Smooth muscle cell (in vitro differentiated cells): ENCODE results near the gene CNOT9. TPM values are rescaled to one million over a fixed set of nuclear protein-coding genes. Genes with fewer than 3 reads are reported as not detected.

Experiments
- DNase-seq: peaks from one replicate; lab custom pipeline; 2025; ENCODE audit not compliant: unreplicated experiment; lab: John Stamatoyannopoulos, UW
- H2AFZ ChIP-seq: fragments of 200-600 bp; sonication (generic); 2 replicates; pipeline ENCODE4 v1.6.0; 2016; ENCODE audit warnings: antibody characterized with exemption, low read depth, mild to moderate bottlenecking
- H3F3A ChIP-seq: fragments of 200-600 bp; sonication (generic); 2 replicates; pipeline ENCODE4 v1.6.0; 2017; ENCODE audit warnings: antibody characterized with exemption, low read depth
- H3K27ac ChIP-seq: fragments of 200-600 bp; sonication (generic); 2 replicates; pipeline ENCODE4 v1.5.1; 2016; ENCODE audit warnings: low read depth, mild to moderate bottlenecking
- H3K27me3 ChIP-seq: fragments of 200-600 bp; sonication (generic); 2 replicates; pipeline ENCODE4 v1.6.1; 2016; ENCODE audit warnings: low read depth, mild to moderate bottlenecking
- H3K36me3 ChIP-seq: fragments of 200-600 bp; sonication (generic); 2 replicates; pipeline ENCODE4 v1.5.1; 2016; ENCODE audit warnings: low read depth
- H3K4me1 ChIP-seq: fragments of 200-600 bp; sonication (generic); 2 replicates; pipeline ENCODE4 v1.5.1; 2016; ENCODE audit warnings: low read depth
- H3K4me2 ChIP-seq: fragments of 200-600 bp; sonication (generic); 2 replicates; pipeline ENCODE4 v1.6.0; 2016; ENCODE audit warnings: mild to moderate bottlenecking
- H3K4me3 ChIP-seq: fragments of 200-600 bp; sonication (generic); 2 replicates; pipeline ENCODE4 v1.5.1; 2016; ENCODE audit warnings: mild to moderate bottlenecking
- H3K79me2 ChIP-seq: fragments of 200-600 bp; sonication (generic); 2 replicates; pipeline ENCODE4 v1.6.0; 2016; ENCODE audit warnings: low read depth, mild to moderate bottlenecking
- H3K9ac ChIP-seq: fragments of 200-600 bp; sonication (generic); 2 replicates; pipeline ENCODE4 v1.6.0; 2016; ENCODE audit warnings: low read depth
- H3K9me3 ChIP-seq: fragments of 200-600 bp; sonication (generic); replicated peaks from 2 replicates; pipeline ENCODE4 v1.5.1; 2016; ENCODE audit warnings: low read depth
- H4K20me1 ChIP-seq: fragments of 200-600 bp; sonication (generic); 2 replicates; pipeline ENCODE4 v1.6.0; 2016; ENCODE audit warnings: low read depth
- CTCF ChIP-seq: fragments of 200-600 bp; sonication (generic); IDR thresholded peaks from 2 replicates; pipeline ENCODE4 v1.5.1; 2017; ENCODE audit warnings: borderline replicate concordance, mild to moderate bottlenecking, antibody characterized with exemption; ENCODE audit not compliant: insufficient read depth, poor library complexity, severe bottlenecking
- WGBS: methylation state at CpG from one replicate; pipeline ENCODE4 v1.1.7; 2016; ENCODE audit warnings: low lambda C conversion rate; 5-methylcytosine and 5-hydroxymethylcytosine counted together
- polyA plus RNA-seq: library from polyadenylated mRNA; unstranded; fragments of >200 nt; fragmentation: Nextera tagmentation; extraction: Ambion mirVana; gene quantifications from 2 replicates; pipeline ENCODE4 v1.2.1, GENCODE V29; 2016
- total RNA-seq: library from RNA; depleted of rRNA; stranded (reverse); fragments of >200 nt; gene quantifications from 2 replicates; pipeline ENCODE4 v1.2.3, GENCODE V29; 2014

Gene CNOT9
- total and polyA plus RNA-seq, 2 experiments from 2014 or later, result 26.0 to 57.8 TPM

- no peak for DNase-seq
- no peaks in the 10 kb centered on the region for H3K79me2 ChIP-seq
- no peaks in the 10 kb centered on the region for H3F3A ChIP-seq
- no peaks in the 10 kb centered on the region for H3K4me1 ChIP-seq
- H3K4me3 ChIP-seq, result no peak overlapping the region
- H2AFZ ChIP-seq, result no peak overlapping the region
- no peak for TF ChIP-seq CTCF
- no peak overlapping the region for H3K27ac ChIP-seq
- no peaks in the 10 kb centered on the region for H3K27me3 ChIP-seq
- no peak overlapping the region for H3K4me2 ChIP-seq
- H3K9me3 ChIP-seq, result no peaks in the 10 kb centered on the region
- no peaks in the 10 kb centered on the region for H3K36me3 ChIP-seq
- 96% methylated on average over 4 of the region's 4 CpGs for WGBS
- H3K9ac ChIP-seq, result no peak overlapping the region
- no peaks in the 10 kb centered on the region for H4K20me1 ChIP-seq
Observed at GRCh38 chr2:218626369-218626768, 57.7 kb downstream of the CNOT9 start.

GRCh38 chr2:218627939-218628338 lies 59.3 kb downstream of the CNOT9 start:
- H3K4me1 ChIP-seq, result no peaks in the 10 kb centered on the region
- no peaks in the 10 kb centered on the region for H3K36me3 ChIP-seq
- no peaks in the 10 kb centered on the region for H3K9me3 ChIP-seq
- no peak overlapping the region for H2AFZ ChIP-seq
- H3K79me2 ChIP-seq, result no peaks in the 10 kb centered on the region
- no peak overlapping the region for H3K4me3 ChIP-seq
- H3K9ac ChIP-seq, result no peak overlapping the region
- no peaks in the 10 kb centered on the region for H3F3A ChIP-seq
- TF ChIP-seq CTCF, result no peak
- H3K27me3 ChIP-seq, result no peaks in the 10 kb centered on the region
- no peak for DNase-seq
- no peak overlapping the region for H3K4me2 ChIP-seq
- WGBS, result 96% methylated on average over 4 of the region's 4 CpGs
- no peaks in the 10 kb centered on the region for H4K20me1 ChIP-seq
- H3K27ac ChIP-seq, result no peak overlapping the region

GRCh38 chr2:218631837-218632236 lies 63.2 kb downstream of the CNOT9 start:
- H3K79me2 ChIP-seq, result no peaks in the 10 kb centered on the region
- no peak for DNase-seq

More at GRCh38 chr2:218631837-218632236, 63.2 kb downstream of the CNOT9 start:
- Histone ChIP-seq H3K9me3 (no peaks in the 10 kb centered on the region), H3K4me2 (no peak overlapping the region), H4K20me1 (no peaks in the 10 kb centered on the region), H3K4me1 (no peaks in the 10 kb centered on the region), H3F3A (no peaks in the 10 kb centered on the region), H3K9ac (no peak overlapping the region), H3K27me3 (no peaks in the 10 kb centered on the region), H2AFZ (no peak overlapping the region), H3K36me3 (peaks cover 5% of the 10 kb centered on the region), H3K27ac (no peak overlapping the region), H3K4me3 (no peak overlapping the region)
- WGBS, result 89% methylated on average over 4 of the region's 4 CpGs
- TF ChIP-seq CTCF, result no peak
